ENCODE results near the gene LBR.
A peak's percentile ranks its signal among the peaks of the same experiment; 100 is the strongest.
"Not testable (repeated sequence)": the region's sequence is repeated elsewhere in the genome, so short reads cannot be mapped to it uniquely, and the experiment has no call there.

Gene LBR

DNA sequence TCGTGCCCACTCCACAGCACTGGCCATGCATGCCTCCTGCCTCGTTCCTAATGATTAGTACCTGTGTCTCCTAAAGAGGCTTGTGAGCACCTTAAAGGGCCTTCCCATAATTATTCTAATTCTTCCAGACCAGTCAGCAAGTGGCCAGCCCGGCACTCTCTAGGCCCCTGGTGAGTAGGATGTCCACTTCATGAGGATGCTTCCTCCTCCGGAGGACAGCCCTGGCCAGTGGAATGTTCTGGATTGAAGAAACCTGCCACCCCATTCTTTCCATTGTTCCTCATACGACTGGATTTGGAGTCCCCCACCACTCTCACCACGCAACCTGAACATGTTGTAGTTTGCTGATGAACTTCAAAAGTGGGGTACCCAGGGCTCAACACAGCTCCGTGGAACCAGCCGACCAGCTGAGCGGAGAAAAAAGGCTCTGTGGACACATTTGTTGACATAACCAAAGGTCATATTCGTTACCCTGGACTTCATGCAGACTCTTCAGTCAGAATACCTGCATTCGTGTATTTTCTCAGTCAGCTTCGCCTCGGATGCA is 46.7 kb upstream of the LBR start:
- in situ Hi-C loops (cut with HindIII; ENCODE audit: low pct_ligation_motif_present, low sequenced_read_pairs): loop anchor here (25.0 kb wide), 1 partner anchor 513 kb away; the partner anchor contains the start of gene SDE2
- DNase-seq: no peak
- Histone ChIP-seq H3K27me3 (replicated peaks) (no peaks in the 10 kb centered on the region), H3K4me3 (ENCODE audit: low read depth, low read length) (no peak overlapping the region), H3K27ac (no peak overlapping the region), H3K36me3 (replicated peaks) (no peaks in the 10 kb centered on the region)
- TF ChIP-seq, protein P1, sequence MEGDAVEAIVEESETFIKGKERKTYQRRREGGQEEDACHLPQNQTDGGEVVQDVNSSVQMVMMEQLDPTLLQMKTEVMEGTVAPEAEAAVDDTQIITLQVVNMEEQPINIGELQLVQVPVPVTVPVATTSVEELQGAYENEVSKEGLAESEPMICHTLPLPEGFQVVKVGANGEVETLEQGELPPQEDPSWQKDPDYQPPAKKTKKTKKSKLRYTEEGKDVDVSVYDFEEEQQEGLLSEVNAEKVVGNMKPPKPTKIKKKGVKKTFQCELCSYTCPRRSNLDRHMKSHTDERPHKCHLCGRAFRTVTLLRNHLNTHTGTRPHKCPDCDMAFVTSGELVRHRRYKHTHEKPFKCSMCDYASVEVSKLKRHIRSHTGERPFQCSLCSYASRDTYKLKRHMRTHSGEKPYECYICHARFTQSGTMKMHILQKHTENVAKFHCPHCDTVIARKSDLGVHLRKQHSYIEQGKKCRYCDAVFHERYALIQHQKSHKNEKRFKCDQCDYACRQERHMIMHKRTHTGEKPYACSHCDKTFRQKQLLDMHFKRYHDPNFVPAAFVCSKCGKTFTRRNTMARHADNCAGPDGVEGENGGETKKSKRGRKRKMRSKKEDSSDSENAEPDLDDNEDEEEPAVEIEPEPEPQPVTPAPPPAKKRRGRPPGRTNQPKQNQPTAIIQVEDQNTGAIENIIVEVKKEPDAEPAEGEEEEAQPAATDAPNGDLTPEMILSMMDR (IDR thresholded peaks at IDR 0.05; ENCODE audit: low read depth, low read length, missing control alignments): no peak

GRCh38 chr1:225473676-225474438 is 46.0 kb upstream of the LBR start:
- not testable (repeated sequence) for H3K27ac ChIP-seq; H3K4me3 ChIP-seq (ENCODE audit: low read depth, low read length); H3K36me3 ChIP-seq (replicated peaks); DNase-seq; H3K27me3 ChIP-seq (replicated peaks)
- in situ Hi-C loops (cut with HindIII; ENCODE audit: low pct_ligation_motif_present, low sequenced_read_pairs): loop anchor here (25.0 kb wide), 1 partner anchor 513 kb away; the partner anchor contains the start of gene SDE2

DNA sequence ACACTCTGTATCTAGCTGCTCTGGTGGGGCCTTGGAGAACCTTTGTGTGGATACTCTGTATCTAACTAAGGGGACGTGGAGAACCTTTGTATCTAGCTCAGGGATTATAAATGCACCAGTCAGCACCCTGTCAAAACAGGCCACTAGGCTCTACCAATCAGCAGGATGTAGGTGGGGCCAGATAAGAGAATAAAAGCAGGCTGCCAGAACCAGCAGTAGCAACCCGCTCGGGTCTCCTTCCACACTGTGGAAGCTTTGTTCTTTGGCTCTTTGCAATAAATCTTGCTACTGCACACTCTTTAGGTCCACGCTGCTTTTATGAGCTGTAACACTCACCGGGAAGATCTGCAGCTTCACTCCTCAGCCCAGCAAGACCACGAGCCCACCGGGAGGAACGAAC is 45.4 kb upstream of the LBR start:
- in situ Hi-C loops (cut with HindIII; ENCODE audit: low pct_ligation_motif_present, low sequenced_read_pairs): loop anchor here (25.0 kb wide), 1 partner anchor 514 kb away; the partner anchor contains the start of gene SDE2
- not testable (repeated sequence) for H3K27me3 ChIP-seq (replicated peaks); H3K27ac ChIP-seq; H3K36me3 ChIP-seq (replicated peaks); H3K4me3 ChIP-seq (ENCODE audit: low read depth, low read length)
- peak; percentile 32 for DNase-seq

GRCh38 chr1:225471453-225472301 is 43.8 kb upstream of the LBR start:
- in situ Hi-C loops (cut with HindIII; ENCODE audit: low pct_ligation_motif_present, low sequenced_read_pairs): loop anchor here (25.0 kb wide), 1 partner anchor 516 kb away; the partner anchor contains the start of gene SDE2
- TF ChIP-seq, protein P1 (IDR thresholded peaks at IDR 0.05; ENCODE audit: low read depth, low read length, missing control alignments): no peak
- no peak overlapping the region for H3K27ac ChIP-seq

DNA sequence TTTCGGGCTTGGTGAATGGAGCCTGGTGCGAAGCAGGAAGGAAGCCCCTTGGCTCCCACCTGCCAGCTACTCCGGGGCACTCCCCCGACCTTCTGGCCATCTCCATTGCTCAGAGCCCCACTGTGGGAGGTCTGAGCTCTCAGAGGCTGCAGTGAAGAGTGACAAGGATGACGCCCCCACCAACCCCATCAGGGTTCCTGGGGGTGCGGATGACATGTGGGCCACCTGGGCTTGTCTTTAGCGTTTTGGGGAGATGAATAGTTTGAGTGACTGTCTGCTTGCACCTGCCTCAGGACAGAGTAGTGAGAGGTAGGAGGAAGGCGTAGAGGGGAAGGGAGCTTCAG is 43.2 kb upstream of the LBR start:
- Histone ChIP-seq H3K4me3 (ENCODE audit: low read depth, low read length) (no peak overlapping the region), H3K27ac (no peak overlapping the region), H3K36me3 (replicated peaks) (no peaks in the 10 kb centered on the region), H3K27me3 (replicated peaks) (no peaks in the 10 kb centered on the region)
- TF ChIP-seq, protein P1 (IDR thresholded peaks at IDR 0.05; ENCODE audit: low read depth, low read length, missing control alignments): no peak
- DNase-seq: no peak
- in situ Hi-C loops (cut with HindIII; ENCODE audit: low pct_ligation_motif_present, low sequenced_read_pairs): loop anchor here (25.0 kb wide), 1 partner anchor 516 kb away; the partner anchor contains the start of gene SDE2

More at GRCh38 chr1:225471453-225472301, 43.8 kb upstream of the LBR start:
- Histone ChIP-seq H3K4me3 (ENCODE audit: low read depth, low read length) (no peak overlapping the region), H3K27me3 (replicated peaks) (no peaks in the 10 kb centered on the region), H3K36me3 (replicated peaks) (no peaks in the 10 kb centered on the region)
- DNase-seq: no peak

DNA sequence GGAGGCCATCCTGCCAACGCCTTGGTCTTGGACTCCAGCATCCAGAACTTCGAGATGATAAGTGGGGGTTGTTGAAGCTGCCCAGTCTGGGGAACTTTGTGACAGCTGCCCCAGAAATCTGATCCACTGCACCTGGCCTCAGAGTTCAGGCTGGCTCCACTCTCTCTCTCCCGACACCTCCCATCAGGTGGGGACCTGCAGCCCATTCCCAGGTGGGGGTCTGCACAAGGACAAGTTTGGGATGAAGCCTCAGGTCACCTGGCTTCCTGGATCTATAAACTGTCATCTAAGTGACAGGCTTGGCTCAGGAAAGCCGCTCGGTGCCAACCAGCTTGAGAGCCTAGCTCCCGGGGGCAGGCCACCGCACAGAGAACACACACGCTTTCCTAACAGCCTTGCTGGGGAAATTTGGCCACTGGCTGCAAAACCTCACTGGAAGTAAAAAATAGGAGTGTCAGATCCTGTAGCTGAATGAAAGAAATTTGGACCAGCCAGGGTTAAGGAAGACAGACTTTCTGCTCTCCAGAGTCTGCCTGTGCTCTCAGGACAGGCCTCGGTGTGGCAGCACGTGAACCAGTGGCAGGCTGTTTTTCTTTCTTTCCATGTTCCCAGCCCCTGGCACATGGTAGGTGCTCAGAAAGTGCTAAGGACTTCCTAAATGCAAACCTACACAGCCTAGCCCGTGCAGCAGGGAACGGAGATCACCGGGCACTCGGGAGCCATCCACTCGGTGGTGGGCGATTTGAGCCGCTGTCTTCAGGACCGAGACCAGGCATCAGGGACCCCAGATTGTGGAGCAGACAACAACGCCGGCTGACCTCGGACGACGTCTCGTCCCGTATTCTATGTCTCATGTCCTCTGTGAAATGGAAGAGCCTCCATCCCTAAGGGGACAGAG is 42.6 kb upstream of the LBR start:
- H3K4me3 ChIP-seq (ENCODE audit: low read depth, low read length): no peak overlapping the region
- no peaks in the 10 kb centered on the region for H3K27me3 ChIP-seq (replicated peaks)
- TF ChIP-seq, protein P1 (IDR thresholded peaks at IDR 0.05; ENCODE audit: low read depth, low read length, missing control alignments): no peak
- H3K36me3 ChIP-seq (replicated peaks): no peaks in the 10 kb centered on the region
- DNase-seq: no peak
- in situ Hi-C loops (cut with HindIII; ENCODE audit: low pct_ligation_motif_present, low sequenced_read_pairs): loop anchor here (25.0 kb wide), 1 partner anchor 517 kb away; the partner anchor contains the start of gene SDE2
- no peak overlapping the region for H3K27ac ChIP-seq
